C4-2B (cell line): Measurements from ENCODE around the gene LGALS12.

Source experiments
- CTCF ChIP-seq: fragments of 450-650 bp; conservative IDR thresholded peaks from 2 replicates; pipeline ENCODE4 v1.5.1; 2017; ENCODE audit warnings: mild to moderate bottlenecking
- ZFX ChIP-seq: fragments of 450-650 bp; IDR thresholded peaks from 2 replicates; pipeline ENCODE4 v1.6.1; 2017

GRCh38 chr11:63505857-63506528, at the start of gene LGALS12:
- no peak for TF ChIP-seq CTCF
- TF ChIP-seq ZFX = no peak
